BLaER1 (cell line): ENCODE data around the gene GTPBP8.

ENCODE experiments used
- H3K27ac ChIP-seq: shearing (Covaris generic); formaldehyde crosslinking; 2 replicates; pipeline ENCODE4 v1.8.1; 2022
- H3K27me3 ChIP-seq: shearing (Covaris generic); formaldehyde crosslinking; 2 replicates; pipeline ENCODE4 v1.8.1; 2022
- H3K36me3 ChIP-seq: shearing (Covaris generic); formaldehyde crosslinking; 2 replicates; pipeline ENCODE4 v1.8.1; 2022
- H3K4me1 ChIP-seq: shearing (Covaris generic); formaldehyde crosslinking; 2 replicates; pipeline ENCODE4 v1.8.1; 2022
- H3K4me2 ChIP-seq: shearing (Covaris generic); formaldehyde crosslinking; 2 replicates; pipeline ENCODE4 v1.8.1; 2022
- H3K4me3 ChIP-seq: shearing (Covaris generic); formaldehyde crosslinking; 2 replicates; pipeline ENCODE4 v1.8.1; 2022
- H3K9ac ChIP-seq: shearing (Covaris generic); formaldehyde crosslinking; 2 replicates; pipeline ENCODE4 v1.8.1; 2022
- H3K9me3 ChIP-seq: shearing (Covaris generic); formaldehyde crosslinking; 2 replicates; pipeline ENCODE4 v1.8.1; 2022
- H4K20me1 ChIP-seq: shearing (Covaris generic); formaldehyde crosslinking; 2 replicates; pipeline ENCODE4 v1.8.1; 2022
- Cebpa-rat ChIP-seq: shearing (Covaris generic); IDR thresholded peaks from 2 replicates; pipeline ENCODE4 v1.8.1; 2022

Gene GTPBP8

GRCh38 chr3:112973325-112974177, 17.2 kb upstream of the GTPBP8 start:
- Histone ChIP-seq H3K27ac (no peak overlapping the region), H3K4me2 (no peak overlapping the region), H3K9ac (no peak overlapping the region)

GRCh38 chr3:112974178-112974517, 16.6 kb upstream of the GTPBP8 start:
- H3K27ac ChIP-seq, result no peak overlapping the region
- H4K20me1 ChIP-seq, result no peaks in the 10 kb centered on the region
- no peak overlapping the region for H3K9ac ChIP-seq
- no peak for TF ChIP-seq Cebpa-rat
- no peaks in the 10 kb centered on the region for H3K27me3 ChIP-seq
- H3K4me2 ChIP-seq, result no peak overlapping the region
- H3K4me3 ChIP-seq, result no peak overlapping the region
- peaks cover 28% of the 10 kb centered on the region; the same call in 1 of the 2 replicates for H3K4me1 ChIP-seq
- no peaks in the 10 kb centered on the region for H3K36me3 ChIP-seq
- no peaks in the 10 kb centered on the region for H3K9me3 ChIP-seq

More at GRCh38 chr3:112973325-112974177, 17.2 kb upstream of the GTPBP8 start:
- Histone ChIP-seq H3K27me3 (no peaks in the 10 kb centered on the region), H4K20me1 (no peaks in the 10 kb centered on the region), H3K4me3 (no peak overlapping the region), H3K9me3 (no peaks in the 10 kb centered on the region), H3K4me1 (peaks cover 28% of the 10 kb centered on the region; the same call in 1 of the 2 replicates), H3K36me3 (no peaks in the 10 kb centered on the region)
- no peak for TF ChIP-seq Cebpa-rat

GRCh38 chr3:112974894-112975293, 15.9 kb upstream of the GTPBP8 start, which contains the start of gene CD200R1:
TSS of gene CD200R1 (minus strand) at chr3:112975103. CDS start at chr3:112974857, 246 bp downstream.
- no peak for TF ChIP-seq Cebpa-rat
- Histone ChIP-seq H3K36me3 (no peaks in the 10 kb centered on the region), H3K4me1 (peaks cover 28% of the 10 kb centered on the region; the same call in 1 of the 2 replicates), H3K27ac (no peak within 1 kb of the TSS), H3K9ac (no peak within 1 kb of the TSS), H3K4me2 (peak within 1 kb of the TSS; percentile 6; the same call in 1 of the 2 replicates), H3K27me3 (no peaks in the 10 kb centered on the region), H3K4me3 (no peak within 1 kb of the TSS), H3K9me3 (no peaks in the 10 kb centered on the region), H4K20me1 (no peaks in the 10 kb centered on the region)

GRCh38 chr3:112976001-112976400, 14.8 kb upstream of the GTPBP8 start:
- no peaks in the 10 kb centered on the region for H4K20me1 ChIP-seq
- H3K9me3 ChIP-seq, result no peaks in the 10 kb centered on the region
- no peak for TF ChIP-seq Cebpa-rat
- no peak overlapping the region for H3K4me2 ChIP-seq
- H3K4me3 ChIP-seq, result no peak overlapping the region
- no peak overlapping the region for H3K27ac ChIP-seq
- no peaks in the 10 kb centered on the region for H3K36me3 ChIP-seq
- H3K9ac ChIP-seq, result no peak overlapping the region
- peaks cover 28% of the 10 kb centered on the region; the same call in 1 of the 2 replicates for H3K4me1 ChIP-seq
- H3K27me3 ChIP-seq, result no peaks in the 10 kb centered on the region

DNA sequence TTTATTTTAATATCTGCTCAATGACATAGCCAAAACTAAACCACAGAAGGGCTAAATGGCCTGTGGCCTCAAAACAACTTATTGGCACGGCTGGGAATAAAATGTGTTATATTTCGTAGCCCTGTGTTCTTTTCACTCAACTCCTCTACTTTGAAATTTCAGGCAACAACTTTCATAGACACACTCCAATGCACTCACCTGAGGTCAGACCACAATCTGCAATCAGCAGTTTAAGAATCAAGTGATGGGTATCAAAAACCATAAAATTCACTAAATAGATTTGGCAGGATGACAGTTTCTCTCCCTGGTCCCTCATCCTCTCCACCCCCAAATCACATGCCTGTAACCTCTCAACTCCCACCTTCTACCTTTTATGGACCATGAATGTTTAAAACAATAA, 13.8 kb upstream of the GTPBP8 start:
- H3K4me3 ChIP-seq, result no peak overlapping the region
- no peak overlapping the region for H3K27ac ChIP-seq
- H3K9ac ChIP-seq, result no peak overlapping the region
- no peak overlapping the region for H3K4me2 ChIP-seq
- H3K4me1 ChIP-seq, result peaks cover 28% of the 10 kb centered on the region; the same call in 1 of the 2 replicates
- no peaks in the 10 kb centered on the region for H3K9me3 ChIP-seq
- no peaks in the 10 kb centered on the region for H3K36me3 ChIP-seq
- no peak for TF ChIP-seq Cebpa-rat
- no peaks in the 10 kb centered on the region for H3K27me3 ChIP-seq
- H4K20me1 ChIP-seq, result no peaks in the 10 kb centered on the region

DNA sequence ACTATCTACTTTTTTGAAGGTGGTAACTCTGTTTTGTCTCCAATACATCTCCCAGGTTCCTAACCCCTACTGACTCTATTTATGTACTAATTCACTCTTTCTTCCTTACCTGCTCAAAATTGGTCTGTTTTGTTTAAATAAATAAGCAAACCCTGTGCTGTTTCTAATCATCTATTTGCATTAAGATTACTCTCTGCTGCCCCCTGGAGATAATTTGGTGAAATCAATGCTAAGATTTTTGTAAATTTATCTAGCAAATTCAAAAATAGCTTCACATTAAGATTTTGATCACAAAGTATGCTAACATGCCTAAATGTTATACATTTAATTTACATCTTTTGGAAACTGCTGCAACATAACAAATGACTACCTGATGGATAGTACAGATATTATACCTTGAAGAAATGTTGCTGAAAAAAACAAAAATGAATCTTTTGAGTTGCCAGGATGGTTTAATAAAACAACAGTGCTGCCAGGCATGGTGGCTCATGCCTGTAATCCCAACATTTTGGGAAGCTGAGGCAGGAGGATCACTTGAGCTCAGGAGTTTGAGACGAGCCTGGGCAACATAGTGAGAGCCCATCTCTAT, 11.4 kb upstream of the GTPBP8 start:
- no peak for TF ChIP-seq Cebpa-rat
- Histone ChIP-seq H3K4me2 (no peak overlapping the region), H3K27ac (no peak overlapping the region), H3K4me3 (no peak overlapping the region), H3K9ac (no peak overlapping the region), H3K4me1 (peaks cover 33% of the 10 kb centered on the region), H3K27me3 (no peaks in the 10 kb centered on the region), H3K36me3 (no peaks in the 10 kb centered on the region), H4K20me1 (no peaks in the 10 kb centered on the region), H3K9me3 (no peaks in the 10 kb centered on the region)

DNA sequence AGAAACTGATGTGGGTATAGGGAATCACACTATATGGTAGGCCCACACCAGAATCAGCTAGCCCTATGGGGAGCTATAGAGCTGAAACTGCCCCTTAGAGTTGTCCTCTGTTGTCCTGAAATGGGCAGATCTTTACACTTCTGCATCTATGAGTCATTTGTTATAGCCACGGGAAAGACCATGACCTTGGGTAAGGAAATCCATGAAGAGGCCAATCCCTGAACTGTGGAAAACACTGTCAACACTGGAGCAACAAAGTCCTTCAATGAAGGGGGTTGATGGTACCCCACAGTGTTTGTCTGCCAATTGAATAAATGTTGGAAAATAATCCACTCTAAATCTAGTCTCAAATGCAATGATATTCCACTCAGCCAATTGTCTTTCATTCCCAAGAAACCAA, 10.7 kb upstream of the GTPBP8 start:
- Histone ChIP-seq H3K4me2 (no peak overlapping the region), H3K36me3 (no peaks in the 10 kb centered on the region), H3K4me1 (peaks cover 33% of the 10 kb centered on the region), H3K27me3 (no peaks in the 10 kb centered on the region), H3K9ac (no peak overlapping the region), H3K4me3 (no peak overlapping the region), H3K9me3 (no peaks in the 10 kb centered on the region), H4K20me1 (no peaks in the 10 kb centered on the region), H3K27ac (no peak overlapping the region)
- TF ChIP-seq Cebpa-rat, result no peak

DNA sequence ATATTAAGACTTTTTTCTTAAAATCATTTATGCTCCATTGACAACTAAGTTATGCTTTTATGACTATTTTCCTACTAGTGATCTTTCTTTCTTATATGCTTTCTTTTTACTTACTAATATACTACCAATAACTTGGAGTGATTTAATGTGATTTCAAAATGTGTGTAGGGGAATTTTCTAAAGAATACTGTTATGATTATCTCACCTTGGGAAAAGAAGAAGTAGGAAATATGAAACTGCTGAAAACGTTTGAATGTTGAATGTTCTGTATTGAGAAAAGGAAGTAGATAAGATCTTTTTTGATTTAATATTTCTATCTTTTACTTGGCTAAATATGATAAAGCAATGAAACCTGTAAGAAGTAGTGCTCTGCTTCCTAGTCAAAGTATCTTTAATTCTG, 8.1 kb upstream of the GTPBP8 start:
- Histone ChIP-seq H3K4me3 (no peak overlapping the region), H3K27me3 (no peaks in the 10 kb centered on the region), H3K9ac (no peak overlapping the region), H3K4me2 (no peak overlapping the region), H3K36me3 (no peaks in the 10 kb centered on the region), H4K20me1 (no peaks in the 10 kb centered on the region), H3K9me3 (no peaks in the 10 kb centered on the region), H3K4me1 (peaks cover 11% of the 10 kb centered on the region), H3K27ac (no peak overlapping the region)
- no peak for TF ChIP-seq Cebpa-rat

DNA sequence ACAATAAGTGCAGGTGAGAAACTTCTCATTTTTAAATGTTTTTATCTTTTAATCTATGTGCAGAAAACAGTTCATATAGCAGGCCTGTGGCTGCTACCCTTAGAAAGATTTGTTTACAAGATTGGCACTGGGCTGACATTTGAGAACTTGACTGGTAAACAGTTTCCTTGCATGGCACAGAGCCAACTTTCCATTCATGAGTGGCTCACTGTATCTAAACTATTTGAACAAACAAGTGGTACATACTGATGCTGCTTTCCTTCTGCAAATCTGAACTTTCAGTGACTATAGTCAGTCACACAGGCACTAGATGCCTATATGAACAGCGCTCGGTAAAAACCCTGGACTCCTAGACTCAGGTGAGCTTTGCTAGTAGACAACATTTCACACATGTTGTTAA, 6.3 kb upstream of the GTPBP8 start:
- H3K9me3 ChIP-seq, result no peaks in the 10 kb centered on the region
- H3K9ac ChIP-seq, result no peak overlapping the region
- no peaks in the 10 kb centered on the region for H4K20me1 ChIP-seq
- no peak overlapping the region for H3K27ac ChIP-seq
- H3K4me3 ChIP-seq, result no peak overlapping the region
- peak overlapping the region; percentile 31; the same call in 1 of the 2 replicates for H3K4me2 ChIP-seq
- H3K36me3 ChIP-seq, result no peaks in the 10 kb centered on the region
- no peaks in the 10 kb centered on the region for H3K27me3 ChIP-seq
- no peak for TF ChIP-seq Cebpa-rat
- peaks cover 11% of the 10 kb centered on the region for H3K4me1 ChIP-seq

DNA sequence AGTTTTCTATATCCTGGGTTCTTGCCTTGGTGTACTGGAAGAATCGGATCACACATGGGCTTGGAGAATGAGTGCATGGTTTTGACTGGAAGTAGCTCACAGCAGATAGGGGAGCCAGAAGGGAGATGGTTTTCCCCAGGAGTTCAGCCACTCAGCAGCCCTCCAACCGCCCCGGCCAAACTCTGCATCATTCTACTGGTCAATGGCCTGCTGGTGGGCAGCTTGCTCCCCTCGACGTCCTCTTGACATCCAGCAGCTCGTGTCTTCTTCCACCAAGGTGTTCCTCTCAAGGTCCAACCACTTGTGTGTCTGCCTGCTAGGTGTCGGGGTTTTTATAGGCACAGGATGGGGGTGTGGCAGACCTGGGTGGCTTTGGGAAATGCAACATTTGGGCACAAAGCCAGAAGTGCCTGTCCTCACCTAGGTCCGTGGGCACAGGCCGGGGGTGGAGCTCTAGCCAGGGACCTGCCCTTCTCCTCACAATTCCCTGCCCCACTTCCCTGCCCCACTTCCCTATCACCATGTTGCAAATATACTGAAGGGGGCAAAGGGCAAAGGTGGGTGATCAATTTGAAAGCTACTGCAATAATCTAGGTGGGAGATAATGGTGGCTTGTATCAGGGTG, 3.0 kb upstream of the GTPBP8 start:
- no peaks in the 10 kb centered on the region for H3K27me3 ChIP-seq
- no peak for TF ChIP-seq Cebpa-rat
- H3K36me3 ChIP-seq, result no peaks in the 10 kb centered on the region
- no peak overlapping the region for H3K27ac ChIP-seq
- no peak overlapping the region for H3K4me3 ChIP-seq
- H3K9ac ChIP-seq, result no peak overlapping the region
- H3K9me3 ChIP-seq, result no peaks in the 10 kb centered on the region
- no peaks in the 10 kb centered on the region for H4K20me1 ChIP-seq
- peaks cover 32% of the 10 kb centered on the region for H3K4me1 ChIP-seq
- H3K4me2 ChIP-seq, result no peak overlapping the region
